MM.1S (cell line): ENCODE data around the gene KCNMA1.

ENCODE experiments used
- DNase-seq: peaks from one replicate; pipeline ENCODE4 v3.0.0-alpha.2; 2015
- H2AFZ ChIP-seq: fragments of 300-600 bp; sonication (generic); 2 replicates; pipeline ENCODE4 v1.6.0; 2016; ENCODE audit warnings: antibody characterized with exemption, low read length
- H3F3A ChIP-seq: fragments of 300-600 bp; sonication (generic); 2 replicates; pipeline ENCODE4 v1.6.1; 2016; ENCODE audit warnings: mild to moderate bottlenecking, antibody characterized with exemption, low read length, moderate library complexity, mixed read lengths; ENCODE audit not compliant: insufficient read depth
- H3K27ac ChIP-seq: fragments of 300-600 bp; sonication (generic); 2 replicates; pipeline ENCODE4 v1.5.1; 2016; ENCODE audit warnings: mild to moderate bottlenecking, low read length
- H3K27me3 ChIP-seq: fragments of 300-600 bp; sonication (generic); replicated peaks from 2 replicates; pipeline ENCODE4 v1.6.0; 2016; ENCODE audit warnings: low read length; ENCODE audit not compliant: insufficient read depth
- H3K36me3 ChIP-seq: fragments of 300-600 bp; sonication (generic); replicated peaks from 2 replicates; pipeline ENCODE4 v1.6.1; 2016; ENCODE audit warnings: mild to moderate bottlenecking, low read length, mixed read lengths; ENCODE audit not compliant: insufficient read depth
- H3K4me1 ChIP-seq: fragments of 300-600 bp; sonication (generic); 2 replicates; pipeline ENCODE4 v1.6.1; 2016; ENCODE audit warnings: low read length, mixed read lengths
- H3K4me2 ChIP-seq: fragments of 300-600 bp; sonication (generic); 2 replicates; pipeline ENCODE4 v1.6.0; 2016; ENCODE audit warnings: low read depth, low read length
- H3K4me3 ChIP-seq: fragments of 300-600 bp; sonication (generic); 2 replicates; pipeline ENCODE4 v1.5.1; 2016; ENCODE audit warnings: low read length, mixed read lengths
- H3K79me2 ChIP-seq: fragments of 300-600 bp; sonication (generic); 2 replicates; pipeline ENCODE4 v1.6.1; 2016; ENCODE audit warnings: mixed run types, low read length, mixed read lengths
- H3K9ac ChIP-seq: fragments of 300-600 bp; sonication (generic); 2 replicates; pipeline ENCODE4 v1.6.1; 2016; ENCODE audit warnings: low read length, mixed read lengths
- H3K9me2 ChIP-seq: fragments of 300-600 bp; sonication (generic); replicated peaks from 2 replicates; pipeline ENCODE4 v1.6.1; 2016; ENCODE audit warnings: mild to moderate bottlenecking, low read length, mixed read lengths; ENCODE audit not compliant: insufficient read depth
- H3K9me3 ChIP-seq: fragments of 300-600 bp; sonication (generic); replicated peaks from 2 replicates; pipeline ENCODE4 v1.6.1; 2016; ENCODE audit warnings: mild to moderate bottlenecking, low read length, mixed read lengths; ENCODE audit not compliant: insufficient read depth
- H4K20me1 ChIP-seq: fragments of 300-600 bp; sonication (generic); 2 replicates; pipeline ENCODE4 v1.6.1; 2016; ENCODE audit warnings: mild to moderate bottlenecking, low read length, moderate library complexity, mixed read lengths; ENCODE audit not compliant: insufficient read depth
- CTCF ChIP-seq: fragments of 300-600 bp; sonication (generic); IDR thresholded peaks from 2 replicates; pipeline ENCODE4 v1.5.1; 2016; ENCODE audit warnings: antibody characterized with exemption, low read length, mixed read lengths
- EZH2 ChIP-seq: fragments of 300-600 bp; sonication (generic); optimal IDR thresholded peaks from 2 replicates; pipeline ENCODE3; 2017; ENCODE audit warnings: low read depth, mild to moderate bottlenecking, antibody characterized with exemption, low read length, mixed read lengths
- EZH2phosphoT487 ChIP-seq: fragments of 300-600 bp; sonication (generic); IDR thresholded peaks from 2 replicates; pipeline ENCODE4 v1.6.1; 2018; ENCODE audit warnings: antibody characterized with exemption, low read length

The KCNMA1 gene

DNA sequence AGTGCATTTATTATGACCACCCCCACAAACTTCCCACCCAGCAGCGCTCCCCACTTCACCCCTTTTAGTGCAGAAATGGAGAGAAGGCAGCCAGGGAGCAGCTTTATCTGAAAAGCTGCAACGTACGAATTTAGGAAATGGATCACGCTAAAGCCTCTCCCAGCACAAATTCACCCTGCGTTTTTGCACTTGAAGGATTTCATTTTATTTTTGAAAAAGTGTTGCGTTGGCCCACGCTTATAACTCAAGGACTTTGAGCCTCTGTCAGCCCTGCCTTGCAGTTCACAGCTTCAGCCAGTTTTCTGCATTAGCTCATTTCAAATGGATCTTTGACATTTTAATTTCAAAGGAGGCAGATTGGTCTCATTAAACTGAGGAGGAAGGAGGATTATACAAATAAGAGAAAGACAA is 556.1 kb downstream of the KCNMA1 start:
- no peak overlapping the region for H3K9ac ChIP-seq
- no peaks in the 10 kb centered on the region for H3K9me2 ChIP-seq
- no peaks in the 10 kb centered on the region for H3F3A ChIP-seq
- no peaks in the 10 kb centered on the region for H3K36me3 ChIP-seq
- no peaks in the 10 kb centered on the region for H3K9me3 ChIP-seq
- no peak overlapping the region for H3K4me2 ChIP-seq
- no peaks in the 10 kb centered on the region for H4K20me1 ChIP-seq
- no peak overlapping the region for H3K27ac ChIP-seq
- H3K27me3 ChIP-seq: no peaks in the 10 kb centered on the region
- no peaks in the 10 kb centered on the region for H3K79me2 ChIP-seq
- no peak for DNase-seq
- H3K4me1 ChIP-seq: no peaks in the 10 kb centered on the region
- no peak overlapping the region for H2AFZ ChIP-seq
- TF ChIP-seq CTCF: no peak
- TF ChIP-seq EZH2: no peak
- no peak for TF ChIP-seq EZH2phosphoT487
- H3K4me3 ChIP-seq: no peak overlapping the region

DNA sequence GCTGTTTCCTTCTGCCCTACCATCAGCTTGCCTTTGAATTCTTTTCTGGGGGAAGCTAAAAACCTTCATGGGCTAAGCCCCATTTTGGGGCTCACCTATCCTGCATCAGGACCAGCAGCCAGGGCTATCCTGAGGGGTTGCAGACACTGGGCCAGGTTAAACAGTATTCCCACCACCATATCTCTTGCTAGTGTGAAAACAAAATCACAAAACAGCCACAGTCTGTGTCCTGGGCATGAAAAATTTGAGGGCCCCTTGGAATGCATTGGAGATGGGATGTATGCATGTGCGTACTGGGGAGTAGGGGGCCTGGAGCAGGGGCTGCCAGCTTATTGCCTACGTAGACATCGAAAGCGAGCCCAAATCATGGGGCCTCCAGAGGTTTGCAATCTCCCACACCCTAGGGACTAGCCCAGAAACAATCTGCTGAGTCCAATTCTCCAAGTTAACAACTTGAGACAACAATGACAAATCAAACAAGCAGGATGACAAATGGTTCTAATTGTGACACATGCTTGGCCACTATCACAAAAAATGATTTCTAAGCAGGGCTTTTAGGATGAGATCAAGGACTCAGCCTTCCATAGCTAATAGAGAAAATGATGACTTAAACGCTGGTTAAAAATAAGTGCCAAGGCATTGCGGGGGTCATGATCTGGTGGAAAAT is 557.1 kb downstream of the KCNMA1 start:
- Histone ChIP-seq H3K9ac (no peak overlapping the region), H3K27ac (no peak overlapping the region), H3K79me2 (no peaks in the 10 kb centered on the region), H3F3A (no peaks in the 10 kb centered on the region), H3K4me2 (no peak overlapping the region), H3K36me3 (no peaks in the 10 kb centered on the region), H3K4me3 (no peak overlapping the region), H4K20me1 (no peaks in the 10 kb centered on the region), H3K9me3 (no peaks in the 10 kb centered on the region), H3K4me1 (no peaks in the 10 kb centered on the region), H2AFZ (no peak overlapping the region), H3K9me2 (no peaks in the 10 kb centered on the region), H3K27me3 (no peaks in the 10 kb centered on the region)
- TF ChIP-seq EZH2phosphoT487 (no peak), CTCF (no peak), EZH2 (no peak)
- DNase-seq: no peak

GRCh38 chr10:77079592-77080300 is 557.9 kb downstream of the KCNMA1 start:
- H3K9me3 ChIP-seq: no peaks in the 10 kb centered on the region
- H2AFZ ChIP-seq: no peak overlapping the region
- no peaks in the 10 kb centered on the region for H3F3A ChIP-seq
- no peaks in the 10 kb centered on the region for H4K20me1 ChIP-seq
- H3K36me3 ChIP-seq: no peaks in the 10 kb centered on the region
- TF ChIP-seq CTCF (no peak), EZH2phosphoT487 (no peak), EZH2 (no peak)
- no peaks in the 10 kb centered on the region for H3K4me1 ChIP-seq
- H3K27ac ChIP-seq: no peak overlapping the region
- no peaks in the 10 kb centered on the region for H3K9me2 ChIP-seq
- H3K9ac ChIP-seq: no peak overlapping the region
- H3K79me2 ChIP-seq: no peaks in the 10 kb centered on the region
- H3K4me2 ChIP-seq: no peak overlapping the region
- H3K4me3 ChIP-seq: no peak overlapping the region
- DNase-seq: no peak
- no peaks in the 10 kb centered on the region; the same call in 1 of the 2 replicates for H3K27me3 ChIP-seq
